ENCODE results near the gene DNER.

The DNER gene

DNA sequence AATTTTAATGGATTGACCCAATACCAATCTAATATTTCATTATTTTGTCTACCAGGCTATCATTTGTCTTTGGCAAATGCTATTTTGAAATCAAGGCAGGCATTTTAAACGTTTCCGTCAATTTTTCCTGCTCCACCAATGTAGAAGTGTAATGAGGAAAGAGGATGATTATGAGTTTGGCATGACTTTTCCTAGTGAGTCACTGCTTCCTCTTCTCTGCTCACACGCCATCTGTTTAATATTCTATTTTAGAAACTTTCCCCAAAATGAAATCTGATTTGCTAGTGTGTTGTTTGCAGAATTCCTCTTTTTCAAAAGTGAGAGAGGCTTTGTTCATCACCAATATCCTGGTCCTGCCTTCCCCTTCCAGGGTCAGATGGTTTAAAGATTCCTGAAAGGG lies 400.8 kb downstream of the DNER start:
- DNase-seq, result no peak
